Measurements from ENCODE around the gene GALNT10.

The GALNT10 gene

DNA sequence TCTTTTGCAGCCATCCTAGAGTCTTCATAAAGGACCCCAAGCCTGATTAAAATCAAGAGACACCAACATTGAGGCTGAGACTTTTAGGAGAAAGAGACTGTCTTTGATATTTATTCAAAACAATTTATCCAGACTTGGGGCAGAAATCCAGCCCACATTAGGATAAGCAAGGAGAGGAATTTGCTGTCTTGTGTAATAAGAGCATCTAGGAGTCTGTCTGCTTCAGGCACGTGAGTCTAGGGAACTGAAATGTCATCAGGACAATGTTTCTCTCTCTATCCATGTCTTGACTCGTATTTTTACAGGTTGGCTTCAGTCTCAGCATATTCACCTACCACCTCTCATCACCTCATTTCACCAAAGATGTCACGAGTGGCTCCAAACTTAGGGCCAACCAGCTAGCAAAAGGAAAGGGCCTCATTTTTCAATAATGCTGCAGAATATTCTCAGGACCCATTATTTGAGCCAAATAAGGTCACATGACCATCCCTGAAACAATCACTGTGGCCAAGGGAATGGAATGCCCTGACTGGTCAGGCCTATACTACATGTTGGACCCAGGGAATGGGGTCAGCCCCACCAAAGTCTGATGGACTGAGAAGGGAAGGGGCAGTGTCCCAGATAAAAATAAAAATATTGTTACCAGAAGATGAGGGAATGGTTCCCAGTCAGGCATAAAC is 184.9 kb downstream of the GALNT10 start:
- Histone ChIP-seq H3K9ac (ENCODE audit: insufficient read length, low read depth) (no peak overlapping the region), H3K4me1 (ENCODE audit: insufficient read depth, insufficient read length) (peaks cover 3% of the 10 kb centered on the region), H3K36me3 (ENCODE audit: insufficient read depth, insufficient read length, low read length) (peaks cover 30% of the 10 kb centered on the region), H3K27me3 (ENCODE audit: insufficient read depth, insufficient read length) (no peaks in the 10 kb centered on the region), H3K4me3 (ENCODE audit: insufficient read length, low read depth) (no peak overlapping the region), H3K9me3 (ENCODE audit: insufficient read depth, low read length) (no peaks in the 10 kb centered on the region)
- DNase-seq (ENCODE audit: low read depth, low spot score), result no peak
- TF ChIP-seq SUZ12 (IDR thresholded peaks at IDR 0.05; ENCODE audit: extremely low read depth, insufficient read depth, insufficient read length) (no peak), ZNF274 (IDR thresholded peaks at IDR 0.05; ENCODE audit: low read depth, low read length) (no peak), YY1 (IDR thresholded peaks at IDR 0.05; ENCODE audit: insufficient read depth, insufficient read length) (no peak)

DNA sequence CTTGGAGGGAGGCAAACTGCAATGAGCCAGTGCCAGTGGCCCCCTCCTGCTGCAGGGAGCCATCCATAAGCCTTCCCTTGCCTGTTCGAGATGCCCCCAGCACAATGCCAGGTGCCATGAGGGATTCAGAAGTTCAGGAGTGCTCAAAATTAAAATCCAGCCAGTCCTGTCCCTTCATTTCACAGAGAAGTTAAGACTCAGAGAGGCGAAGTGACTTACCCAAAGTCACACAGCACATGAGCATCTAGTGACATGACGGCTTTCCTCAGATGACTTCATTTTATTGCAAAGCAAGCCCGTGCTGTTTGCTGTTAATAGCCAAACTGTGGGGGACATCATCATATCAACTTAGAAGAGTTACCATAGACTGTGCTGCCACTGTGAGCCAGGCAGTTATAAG is 185.9 kb downstream of the GALNT10 start:
- DNase-seq (ENCODE audit: low read depth, low spot score), result no peak
- no peaks in the 10 kb centered on the region for H3K4me1 ChIP-seq (ENCODE audit: insufficient read depth, insufficient read length)
- H3K9ac ChIP-seq (ENCODE audit: insufficient read length, low read depth), result no peak overlapping the region
- no peak for TF ChIP-seq ZNF274 (IDR thresholded peaks at IDR 0.05; ENCODE audit: low read depth, low read length)
- TF ChIP-seq SUZ12 (IDR thresholded peaks at IDR 0.05; ENCODE audit: extremely low read depth, insufficient read depth, insufficient read length), result no peak
- TF ChIP-seq YY1 (IDR thresholded peaks at IDR 0.05; ENCODE audit: insufficient read depth, insufficient read length), result no peak
- peaks cover 40% of the 10 kb centered on the region for H3K36me3 ChIP-seq (ENCODE audit: insufficient read depth, insufficient read length, low read length)
- H3K9me3 ChIP-seq (ENCODE audit: insufficient read depth, low read length), result no peaks in the 10 kb centered on the region
- no peaks in the 10 kb centered on the region for H3K27me3 ChIP-seq (ENCODE audit: insufficient read depth, insufficient read length)
- H3K4me3 ChIP-seq (ENCODE audit: insufficient read length, low read depth), result no peak overlapping the region

DNA sequence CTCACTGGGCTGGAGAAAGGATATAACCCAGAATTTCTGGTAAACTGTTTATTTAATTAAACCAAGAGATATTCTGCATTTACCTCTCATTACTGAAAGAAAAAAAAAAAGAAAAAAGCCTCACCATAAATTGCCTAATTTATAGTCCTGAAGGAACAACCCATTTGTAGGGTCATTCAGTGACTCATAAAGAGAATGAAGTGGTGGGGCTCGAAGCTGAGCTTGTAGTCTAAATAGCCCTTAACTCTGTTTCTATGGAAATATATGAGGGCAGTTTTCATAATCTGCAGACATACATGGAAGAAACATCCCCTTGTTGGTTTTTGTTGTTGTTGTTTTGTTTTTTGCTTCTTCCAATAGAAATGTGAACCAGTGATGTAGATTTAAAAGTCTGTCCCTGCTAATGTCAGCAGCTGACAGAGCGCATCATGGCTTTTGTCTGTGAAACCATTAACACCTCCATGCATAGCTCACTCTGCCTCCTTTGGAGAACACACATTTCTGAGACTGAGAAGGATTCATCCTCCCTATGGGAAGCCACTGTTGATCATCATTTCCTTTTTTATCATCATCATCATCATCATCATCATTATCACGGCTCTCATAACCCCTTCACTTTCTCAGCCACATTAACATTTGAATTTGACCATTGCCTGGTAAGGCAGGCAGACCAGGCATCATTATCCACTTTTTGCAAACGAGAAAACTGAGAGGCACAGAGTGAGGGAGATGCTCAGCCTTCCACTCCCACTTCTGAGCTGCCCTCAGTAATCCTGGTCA is 187.4 kb downstream of the GALNT10 start:
- TF ChIP-seq YY1 (IDR thresholded peaks at IDR 0.05; ENCODE audit: insufficient read depth, insufficient read length), result no peak
- no peak for TF ChIP-seq SUZ12 (IDR thresholded peaks at IDR 0.05; ENCODE audit: extremely low read depth, insufficient read depth, insufficient read length)
- TF ChIP-seq ZNF274 (IDR thresholded peaks at IDR 0.05; ENCODE audit: low read depth, low read length), result no peak
- no peak for DNase-seq (ENCODE audit: low read depth, low spot score)
- Histone ChIP-seq H3K9ac (ENCODE audit: insufficient read length, low read depth) (no peak overlapping the region), H3K4me1 (ENCODE audit: insufficient read depth, insufficient read length) (no peaks in the 10 kb centered on the region), H3K4me3 (ENCODE audit: insufficient read length, low read depth) (no peak overlapping the region), H3K36me3 (ENCODE audit: insufficient read depth, insufficient read length, low read length) (peaks cover 53% of the 10 kb centered on the region), H3K9me3 (ENCODE audit: insufficient read depth, low read length) (no peaks in the 10 kb centered on the region), H3K27me3 (ENCODE audit: insufficient read depth, insufficient read length) (no peaks in the 10 kb centered on the region)

GRCh38 chr5:154380263-154380662 is 189.7 kb downstream of the GALNT10 start:
- Histone ChIP-seq H3K4me3 (ENCODE audit: insufficient read length, low read depth) (no peak overlapping the region), H3K36me3 (ENCODE audit: insufficient read depth, insufficient read length, low read length) (peaks cover 51% of the 10 kb centered on the region), H3K9ac (ENCODE audit: insufficient read length, low read depth) (no peak overlapping the region), H3K27me3 (ENCODE audit: insufficient read depth, insufficient read length) (no peaks in the 10 kb centered on the region), H3K4me1 (ENCODE audit: insufficient read depth, insufficient read length) (no peaks in the 10 kb centered on the region), H3K9me3 (ENCODE audit: insufficient read depth, low read length) (no peaks in the 10 kb centered on the region)
- no peak for DNase-seq (ENCODE audit: low read depth, low spot score)
- no peak for TF ChIP-seq YY1 (IDR thresholded peaks at IDR 0.05; ENCODE audit: insufficient read depth, insufficient read length)
- no peak for TF ChIP-seq ZNF274 (IDR thresholded peaks at IDR 0.05; ENCODE audit: low read depth, low read length)
- no peak for TF ChIP-seq SUZ12 (IDR thresholded peaks at IDR 0.05; ENCODE audit: extremely low read depth, insufficient read depth, insufficient read length)

DNA sequence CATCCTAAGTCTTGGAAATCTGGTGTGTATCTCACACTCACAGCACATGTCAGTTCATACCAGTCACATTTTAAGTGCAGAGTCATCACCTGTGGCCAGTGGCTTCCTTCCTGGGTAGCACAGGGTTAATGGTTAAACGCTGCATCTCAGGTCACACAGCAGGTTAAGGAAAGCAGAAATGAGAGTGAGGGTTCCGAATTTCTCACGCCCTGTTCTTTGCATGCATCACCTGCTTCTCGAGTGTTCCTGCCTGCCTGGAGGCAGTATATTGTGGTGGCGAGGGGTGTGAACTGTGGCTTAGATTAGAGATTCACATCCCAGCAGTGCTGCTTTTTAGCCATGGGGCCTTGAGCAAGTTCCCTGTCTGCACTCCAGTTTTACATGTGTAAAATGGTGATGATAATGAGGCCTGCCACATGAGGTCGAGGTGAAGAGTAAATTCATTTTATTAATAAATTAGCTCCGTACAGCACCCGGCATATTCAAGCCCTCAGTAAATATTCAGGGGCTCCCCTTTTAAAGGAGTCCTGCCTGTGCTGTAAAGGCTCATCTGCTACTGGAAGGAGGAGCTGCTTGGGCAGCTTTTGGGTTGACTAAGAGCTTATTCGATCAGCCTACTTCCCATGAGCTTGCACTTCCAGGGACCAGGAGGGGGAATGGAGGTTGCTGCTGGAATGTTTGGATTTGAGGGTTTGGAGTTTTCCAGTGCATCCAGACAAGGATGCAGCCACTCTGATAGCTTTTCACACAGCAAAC is 194.1 kb downstream of the GALNT10 start:
- Histone ChIP-seq H3K36me3 (ENCODE audit: insufficient read depth, insufficient read length, low read length) (peaks cover 38% of the 10 kb centered on the region), H3K9ac (ENCODE audit: insufficient read length, low read depth) (no peak overlapping the region), H3K9me3 (ENCODE audit: insufficient read depth, low read length) (no peaks in the 10 kb centered on the region), H3K27me3 (ENCODE audit: insufficient read depth, insufficient read length) (no peaks in the 10 kb centered on the region), H3K4me1 (ENCODE audit: insufficient read depth, insufficient read length) (peaks cover 2% of the 10 kb centered on the region), H3K4me3 (ENCODE audit: insufficient read length, low read depth) (no peak overlapping the region)
- no peak for TF ChIP-seq SUZ12 (IDR thresholded peaks at IDR 0.05; ENCODE audit: extremely low read depth, insufficient read depth, insufficient read length)
- TF ChIP-seq ZNF274 (IDR thresholded peaks at IDR 0.05; ENCODE audit: low read depth, low read length), result no peak
- TF ChIP-seq YY1 (IDR thresholded peaks at IDR 0.05; ENCODE audit: insufficient read depth, insufficient read length), result no peak
- no peak for DNase-seq (ENCODE audit: low read depth, low spot score)

DNA sequence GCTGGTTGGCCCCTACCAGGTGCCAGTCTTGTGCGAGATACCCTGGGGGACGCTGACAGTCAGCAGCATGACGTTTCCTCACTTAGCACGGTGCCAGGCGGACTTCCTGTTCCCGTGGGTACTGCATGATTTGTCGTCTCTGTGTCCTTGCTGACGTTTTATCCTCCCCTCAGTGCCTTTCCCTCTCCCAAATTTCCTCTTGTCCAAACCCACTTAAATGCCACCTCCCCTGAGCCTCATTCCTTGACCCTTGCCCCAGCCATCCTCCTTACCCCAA is 194.6 kb downstream of the GALNT10 start:
- DNase-seq (ENCODE audit: low read depth, low spot score), result no peak
- Histone ChIP-seq H3K36me3 (ENCODE audit: insufficient read depth, insufficient read length, low read length) (peaks cover 38% of the 10 kb centered on the region), H3K9me3 (ENCODE audit: insufficient read depth, low read length) (no peaks in the 10 kb centered on the region), H3K27me3 (ENCODE audit: insufficient read depth, insufficient read length) (no peaks in the 10 kb centered on the region), H3K4me1 (ENCODE audit: insufficient read depth, insufficient read length) (peaks cover 2% of the 10 kb centered on the region), H3K9ac (ENCODE audit: insufficient read length, low read depth) (no peak overlapping the region), H3K4me3 (ENCODE audit: insufficient read length, low read depth) (no peak overlapping the region)
- no peak for TF ChIP-seq ZNF274 (IDR thresholded peaks at IDR 0.05; ENCODE audit: low read depth, low read length)
- no peak for TF ChIP-seq SUZ12 (IDR thresholded peaks at IDR 0.05; ENCODE audit: extremely low read depth, insufficient read depth, insufficient read length)
- no peak for TF ChIP-seq YY1 (IDR thresholded peaks at IDR 0.05; ENCODE audit: insufficient read depth, insufficient read length)

Measured in NT2/D1 (cell line).